RWPE2 (cell line): ENCODE results near the gene UNC5CL.

Experiments used
- ATAC-seq: fragments of 200-7000 bp; cut with Tn5 transposase; 3 replicates; pipeline ENCODE4 v1.9.1; 2021; ENCODE audit warnings: low read depth
- DNase-seq: peaks from one replicate; pipeline ENCODE4 v3.0.0-alpha.2; 2020; ENCODE audit warnings: low spot score
- H3K27ac ChIP-seq: fragments of 450-650 bp; 2 replicates; pipeline ENCODE4 v1.5.1; 2017; ENCODE audit warnings: mild to moderate bottlenecking; ENCODE audit not compliant: poor library complexity, severe bottlenecking
- H3K27me3 ChIP-seq: fragments of 250-450 bp; sonication (Bioruptor Pico); 2 replicates; pipeline ENCODE4 v1.5.1; 2021; ENCODE audit warnings: mild to moderate bottlenecking, moderate library complexity; ENCODE audit not compliant: insufficient read depth, poor library complexity, severe bottlenecking
- H3K36me3 ChIP-seq: fragments of 250-450 bp; sonication (Bioruptor Pico); 2 replicates; pipeline ENCODE4 v1.5.1; 2020; ENCODE audit warnings: low read depth, mild to moderate bottlenecking, moderate library complexity
- H3K4me1 ChIP-seq: fragments of 250-450 bp; sonication (Bioruptor Pico); 2 replicates; pipeline ENCODE4 v1.5.1; 2021; ENCODE audit warnings: mild to moderate bottlenecking, moderate library complexity; ENCODE audit not compliant: insufficient read depth, poor library complexity, severe bottlenecking
- H3K4me3 ChIP-seq: fragments of 250-450 bp; sonication (Bioruptor Pico); 2 replicates; pipeline ENCODE4 v1.5.1; 2021; ENCODE audit warnings: mild to moderate bottlenecking, moderate library complexity; ENCODE audit not compliant: severe bottlenecking
- H3K9me3 ChIP-seq: fragments of 250-450 bp; sonication (Bioruptor Pico); 2 replicates; pipeline ENCODE4 v1.5.1; 2021; ENCODE audit warnings: mild to moderate bottlenecking, moderate library complexity; ENCODE audit not compliant: severe bottlenecking
- TF ChIP-seq, protein P1 (sequence below): fragments of 450-650 bp; IDR thresholded peaks from one replicate; pipeline ENCODE4 v1.5.1; 2017; ENCODE audit warnings: mild to moderate bottlenecking, moderate library complexity; ENCODE audit not compliant: poor library complexity, severe bottlenecking

UNC5CL gene

GRCh38 chr6:41046084-41046483 is 7.1 kb upstream of the UNC5CL start:
- ATAC-seq (no peak), DNase-seq (no peak)
- Histone ChIP-seq H3K9me3 (no peaks in the 10 kb centered on the region), H3K4me1 (peaks cover 2% of the 10 kb centered on the region), H3K27me3 (no peaks in the 10 kb centered on the region), H3K27ac (no peak overlapping the region), H3K4me3 (no peak overlapping the region), H3K36me3 (no peaks in the 10 kb centered on the region)
- TF ChIP-seq, protein P1, sequence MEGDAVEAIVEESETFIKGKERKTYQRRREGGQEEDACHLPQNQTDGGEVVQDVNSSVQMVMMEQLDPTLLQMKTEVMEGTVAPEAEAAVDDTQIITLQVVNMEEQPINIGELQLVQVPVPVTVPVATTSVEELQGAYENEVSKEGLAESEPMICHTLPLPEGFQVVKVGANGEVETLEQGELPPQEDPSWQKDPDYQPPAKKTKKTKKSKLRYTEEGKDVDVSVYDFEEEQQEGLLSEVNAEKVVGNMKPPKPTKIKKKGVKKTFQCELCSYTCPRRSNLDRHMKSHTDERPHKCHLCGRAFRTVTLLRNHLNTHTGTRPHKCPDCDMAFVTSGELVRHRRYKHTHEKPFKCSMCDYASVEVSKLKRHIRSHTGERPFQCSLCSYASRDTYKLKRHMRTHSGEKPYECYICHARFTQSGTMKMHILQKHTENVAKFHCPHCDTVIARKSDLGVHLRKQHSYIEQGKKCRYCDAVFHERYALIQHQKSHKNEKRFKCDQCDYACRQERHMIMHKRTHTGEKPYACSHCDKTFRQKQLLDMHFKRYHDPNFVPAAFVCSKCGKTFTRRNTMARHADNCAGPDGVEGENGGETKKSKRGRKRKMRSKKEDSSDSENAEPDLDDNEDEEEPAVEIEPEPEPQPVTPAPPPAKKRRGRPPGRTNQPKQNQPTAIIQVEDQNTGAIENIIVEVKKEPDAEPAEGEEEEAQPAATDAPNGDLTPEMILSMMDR: no peak

GRCh38 chr6:41045664-41046063 is 6.6 kb upstream of the UNC5CL start:
- ATAC-seq: no peak
- DNase-seq: no peak
- TF ChIP-seq, protein P1: no peak

GRCh38 chr6:41043151-41043550 is 4.1 kb upstream of the UNC5CL start:
- H3K9me3 ChIP-seq: no peaks in the 10 kb centered on the region
- peaks cover 25% of the 10 kb centered on the region for H3K4me1 ChIP-seq
- ATAC-seq: no peak
- TF ChIP-seq, protein P1: no peak
- DNase-seq: no peak
- H3K27me3 ChIP-seq: no peaks in the 10 kb centered on the region
- no peaks in the 10 kb centered on the region for H3K36me3 ChIP-seq
- no peak overlapping the region for H3K27ac ChIP-seq
- no peak overlapping the region for H3K4me3 ChIP-seq

More at GRCh38 chr6:41045664-41046063, 6.6 kb upstream of the UNC5CL start:
- Histone ChIP-seq H3K4me1 (peaks cover 7% of the 10 kb centered on the region), H3K4me3 (no peak overlapping the region), H3K27me3 (no peaks in the 10 kb centered on the region), H3K36me3 (no peaks in the 10 kb centered on the region), H3K9me3 (no peaks in the 10 kb centered on the region), H3K27ac (no peak overlapping the region)

GRCh38 chr6:41042226-41043055 is 3.4 kb upstream of the UNC5CL start, which contains the start of gene TSPO2:
TSPO2 (plus strand) TSS chr6:41042467; CDS start chr6:41042986, 519 bp downstream.
- H3K27me3 ChIP-seq: no peaks in the 10 kb centered on the region
- DNase-seq (no peak), ATAC-seq (no peak)
- TF ChIP-seq, protein P1: no peak
- no peak within 1 kb of the TSS for H3K27ac ChIP-seq
- H3K36me3 ChIP-seq: no peaks in the 10 kb centered on the region
- peaks cover 26% of the 10 kb centered on the region for H3K4me1 ChIP-seq
- no peak within 1 kb of the TSS for H3K4me3 ChIP-seq
- H3K9me3 ChIP-seq: no peaks in the 10 kb centered on the region
